Smooth muscle cell (in vitro differentiated cells): ENCODE data around the gene GSDME. TPM values are rescaled to one million over a fixed set of nuclear protein-coding genes. Genes with fewer than 3 reads are reported as not detected.

Source experiments
- DNase-seq: peaks from one replicate; lab custom pipeline; 2025; ENCODE audit not compliant: unreplicated experiment; lab: John Stamatoyannopoulos, UW
- H2AFZ ChIP-seq: fragments of 200-600 bp; sonication (generic); 2 replicates; pipeline ENCODE4 v1.6.0; 2016; ENCODE audit warnings: antibody characterized with exemption, low read depth, mild to moderate bottlenecking
- H3F3A ChIP-seq: fragments of 200-600 bp; sonication (generic); 2 replicates; pipeline ENCODE4 v1.6.0; 2017; ENCODE audit warnings: antibody characterized with exemption, low read depth
- H3K27ac ChIP-seq: fragments of 200-600 bp; sonication (generic); 2 replicates; pipeline ENCODE4 v1.5.1; 2016; ENCODE audit warnings: low read depth, mild to moderate bottlenecking
- H3K27me3 ChIP-seq: fragments of 200-600 bp; sonication (generic); 2 replicates; pipeline ENCODE4 v1.6.1; 2016; ENCODE audit warnings: low read depth, mild to moderate bottlenecking
- H3K36me3 ChIP-seq: fragments of 200-600 bp; sonication (generic); 2 replicates; pipeline ENCODE4 v1.5.1; 2016; ENCODE audit warnings: low read depth
- H3K4me1 ChIP-seq: fragments of 200-600 bp; sonication (generic); 2 replicates; pipeline ENCODE4 v1.5.1; 2016; ENCODE audit warnings: low read depth
- H3K4me2 ChIP-seq: fragments of 200-600 bp; sonication (generic); 2 replicates; pipeline ENCODE4 v1.6.0; 2016; ENCODE audit warnings: mild to moderate bottlenecking
- H3K4me3 ChIP-seq: fragments of 200-600 bp; sonication (generic); 2 replicates; pipeline ENCODE4 v1.5.1; 2016; ENCODE audit warnings: mild to moderate bottlenecking
- H3K79me2 ChIP-seq: fragments of 200-600 bp; sonication (generic); 2 replicates; pipeline ENCODE4 v1.6.0; 2016; ENCODE audit warnings: low read depth, mild to moderate bottlenecking
- H3K9ac ChIP-seq: fragments of 200-600 bp; sonication (generic); 2 replicates; pipeline ENCODE4 v1.6.0; 2016; ENCODE audit warnings: low read depth
- H3K9me3 ChIP-seq: fragments of 200-600 bp; sonication (generic); replicated peaks from 2 replicates; pipeline ENCODE4 v1.5.1; 2016; ENCODE audit warnings: low read depth
- H4K20me1 ChIP-seq: fragments of 200-600 bp; sonication (generic); 2 replicates; pipeline ENCODE4 v1.6.0; 2016; ENCODE audit warnings: low read depth
- WGBS: methylation state at CpG from one replicate; pipeline ENCODE4 v1.1.7; 2016; ENCODE audit warnings: low lambda C conversion rate; 5-methylcytosine and 5-hydroxymethylcytosine counted together
- polyA plus RNA-seq: library from polyadenylated mRNA; unstranded; fragments of >200 nt; fragmentation: Nextera tagmentation; extraction: Ambion mirVana; gene quantifications from 2 replicates; pipeline ENCODE4 v1.2.1, GENCODE V29; 2016
- total RNA-seq: library from RNA; depleted of rRNA; stranded (reverse); fragments of >200 nt; gene quantifications from 2 replicates; pipeline ENCODE4 v1.2.3, GENCODE V29; 2014
- TF ChIP-seq, protein P1 (sequence below): fragments of 200-600 bp; sonication (generic); IDR thresholded peaks from 2 replicates; pipeline ENCODE4 v1.5.1; 2017; ENCODE audit warnings: borderline replicate concordance, mild to moderate bottlenecking, antibody characterized with exemption; ENCODE audit not compliant: insufficient read depth, poor library complexity, severe bottlenecking

Gene GSDME
- total and polyA plus RNA-seq, 2 experiments from 2014 or later: 14.8 to 19.6 TPM

GRCh38 chr7:24741679-24742505 lies 15.4 kb downstream of the GSDME start:
- Histone ChIP-seq H3K27me3 (no peaks in the 10 kb centered on the region), H2AFZ (no peak overlapping the region), H3K4me3 (no peak overlapping the region), H3K9me3 (no peaks in the 10 kb centered on the region), H3K4me2 (no peak overlapping the region), H3K36me3 (no peaks in the 10 kb centered on the region), H4K20me1 (no peaks in the 10 kb centered on the region), H3K9ac (no peak overlapping the region), H3F3A (peaks cover 3% of the 10 kb centered on the region), H3K27ac (peak overlapping the region; percentile 64), H3K4me1 (no peaks in the 10 kb centered on the region), H3K79me2 (no peaks in the 10 kb centered on the region)
- DNase-seq: no peak
- 39% methylated on average over 14 of the region's 14 CpGs for WGBS
- TF ChIP-seq, protein P1, sequence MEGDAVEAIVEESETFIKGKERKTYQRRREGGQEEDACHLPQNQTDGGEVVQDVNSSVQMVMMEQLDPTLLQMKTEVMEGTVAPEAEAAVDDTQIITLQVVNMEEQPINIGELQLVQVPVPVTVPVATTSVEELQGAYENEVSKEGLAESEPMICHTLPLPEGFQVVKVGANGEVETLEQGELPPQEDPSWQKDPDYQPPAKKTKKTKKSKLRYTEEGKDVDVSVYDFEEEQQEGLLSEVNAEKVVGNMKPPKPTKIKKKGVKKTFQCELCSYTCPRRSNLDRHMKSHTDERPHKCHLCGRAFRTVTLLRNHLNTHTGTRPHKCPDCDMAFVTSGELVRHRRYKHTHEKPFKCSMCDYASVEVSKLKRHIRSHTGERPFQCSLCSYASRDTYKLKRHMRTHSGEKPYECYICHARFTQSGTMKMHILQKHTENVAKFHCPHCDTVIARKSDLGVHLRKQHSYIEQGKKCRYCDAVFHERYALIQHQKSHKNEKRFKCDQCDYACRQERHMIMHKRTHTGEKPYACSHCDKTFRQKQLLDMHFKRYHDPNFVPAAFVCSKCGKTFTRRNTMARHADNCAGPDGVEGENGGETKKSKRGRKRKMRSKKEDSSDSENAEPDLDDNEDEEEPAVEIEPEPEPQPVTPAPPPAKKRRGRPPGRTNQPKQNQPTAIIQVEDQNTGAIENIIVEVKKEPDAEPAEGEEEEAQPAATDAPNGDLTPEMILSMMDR: no peak

DNA sequence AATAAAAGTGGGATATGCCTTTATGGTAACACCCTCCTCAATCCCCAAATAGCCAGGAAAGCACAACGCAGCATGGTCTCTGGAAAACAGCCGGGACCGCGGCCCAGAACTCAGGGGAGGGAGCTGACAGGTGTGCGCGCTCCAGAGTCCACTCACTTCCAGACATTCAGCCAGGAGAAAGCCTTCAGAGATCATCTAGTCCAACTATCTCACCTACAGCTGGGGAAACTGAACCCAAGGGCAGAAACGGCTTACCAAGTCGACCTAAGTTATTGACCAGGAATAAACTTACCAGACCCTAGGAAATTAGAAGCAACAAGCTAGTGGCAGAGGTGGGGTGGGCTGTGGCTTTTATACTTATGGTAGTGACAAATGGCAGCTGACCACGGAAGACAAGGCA lies 16.4 kb downstream of the GSDME start:
- no peak overlapping the region for H3K4me2 ChIP-seq
- H2AFZ ChIP-seq: no peak overlapping the region
- H3F3A ChIP-seq: peaks cover 3% of the 10 kb centered on the region
- H4K20me1 ChIP-seq: no peaks in the 10 kb centered on the region
- 97% methylated on average over 9 of the region's 9 CpGs for WGBS
- H3K79me2 ChIP-seq: no peaks in the 10 kb centered on the region
- DNase-seq: no peak
- no peak overlapping the region for H3K4me3 ChIP-seq
- H3K4me1 ChIP-seq: no peaks in the 10 kb centered on the region
- TF ChIP-seq, protein P1: no peak
- no peaks in the 10 kb centered on the region for H3K9me3 ChIP-seq
- no peak overlapping the region for H3K9ac ChIP-seq
- H3K27ac ChIP-seq: no peak overlapping the region
- H3K27me3 ChIP-seq: no peaks in the 10 kb centered on the region
- H3K36me3 ChIP-seq: no peaks in the 10 kb centered on the region

DNA sequence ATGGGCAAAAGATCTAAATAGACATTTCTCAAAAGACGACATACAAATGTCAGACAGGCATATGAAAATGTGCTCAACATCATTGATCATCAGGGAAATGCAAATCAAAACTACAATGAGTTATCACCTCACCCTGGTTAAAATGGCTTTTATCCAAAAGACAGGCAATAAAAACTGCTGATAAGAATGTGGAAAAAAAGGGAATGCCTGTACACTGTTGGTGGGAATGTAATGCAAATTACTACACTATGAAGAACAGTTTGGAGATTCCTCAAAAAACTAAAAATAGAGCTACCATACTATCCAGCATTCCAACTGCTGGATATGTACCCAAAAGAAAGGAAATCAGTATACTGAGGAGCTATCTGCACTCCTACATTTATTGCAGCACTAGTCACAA lies 18.0 kb downstream of the GSDME start:
- Histone ChIP-seq H3K79me2 (no peaks in the 10 kb centered on the region), H4K20me1 (no peaks in the 10 kb centered on the region), H3K9me3 (no peaks in the 10 kb centered on the region), H3K27me3 (no peaks in the 10 kb centered on the region), H3K27ac (no peak overlapping the region), H3K4me3 (no peak overlapping the region), H3F3A (peaks cover 3% of the 10 kb centered on the region), H2AFZ (no peak overlapping the region), H3K36me3 (no peaks in the 10 kb centered on the region), H3K4me1 (no peaks in the 10 kb centered on the region), H3K4me2 (no peak overlapping the region), H3K9ac (no peak overlapping the region)
- 86% methylated on average over 1 of the region's 1 CpG for WGBS
- DNase-seq: no peak
- TF ChIP-seq, protein P1: no peak

GRCh38 chr7:24738577-24738976 lies 18.7 kb downstream of the GSDME start:
- peaks cover 3% of the 10 kb centered on the region for H3F3A ChIP-seq
- 97% methylated on average over 1 of the region's 1 CpG for whole genome bisulfite sequencing
- H3K9me3 ChIP-seq: no peaks in the 10 kb centered on the region
- H3K36me3 ChIP-seq: no peaks in the 10 kb centered on the region
- H4K20me1 ChIP-seq: no peaks in the 10 kb centered on the region
- no peak overlapping the region for H3K27ac ChIP-seq
- H3K79me2 ChIP-seq: no peaks in the 10 kb centered on the region
- TF ChIP-seq, protein P1: no peak
- H3K4me3 ChIP-seq: no peak overlapping the region
- no peaks in the 10 kb centered on the region for H3K4me1 ChIP-seq
- DNase-seq: no peak
- H3K4me2 ChIP-seq: no peak overlapping the region
- H3K9ac ChIP-seq: no peak overlapping the region
- H2AFZ ChIP-seq: no peak overlapping the region
- no peaks in the 10 kb centered on the region for H3K27me3 ChIP-seq
